CD4-positive, alpha-beta T cell (primary cell): ENCODE data around the gene NRM. TPM values are rescaled to one million over a fixed set of nuclear protein-coding genes. Genes with fewer than 3 reads are reported as not detected.

ENCODE experiments used
- ATAC-seq: fragments of 200-7000 bp; cut with Tn5 transposase; one replicate; pipeline ENCODE4 v1.10.0; 2022; ENCODE audit warnings: mild to moderate bottlenecking; ENCODE audit not compliant: poor library complexity
- CTCF ChIA-PET: fragments of 350-600 bp; sonication (Branson Sonifier 250); formaldehyde crosslinking; loops from one replicate; lab custom pipeline; 2021; ENCODE audit warnings: antibody characterized with exemption, inconsistent platforms; lab: Charles Lee
- POLR2A ChIA-PET: fragments of 350-600 bp; sonication (Branson Sonifier 250); formaldehyde crosslinking; loops from one replicate; lab custom pipeline; 2021; ENCODE audit warnings: antibody characterized with exemption, inconsistent platforms; lab: Charles Lee
- DNase-seq, 14 experiments: peaks; one replicate each; pipeline ENCODE4 v3.0.0-alpha.2; 2013 to 2020; ENCODE audit warnings: mixed read lengths in 2 of 14
- H3K27ac ChIP-seq, 2 donors: one replicate each; pipeline versions ENCODE4 v1.5.1 to v1.7.0; 2013; ENCODE audit warnings: low read length in 2 of 2, low read depth in 1 of 2, mild to moderate bottlenecking in 1 of 2
- H3K27me3 ChIP-seq, 2 experiments: 1 replicate in 1 of 2; 2 replicates in 1 of 2; pipeline versions ENCODE4 v1.6.1 to v1.7.0; 2013; ENCODE audit warnings: low read length in 2 of 2, control low read depth in 1 of 2, mild to moderate bottlenecking in 1 of 2, moderate library complexity in 1 of 2; ENCODE audit not compliant: insufficient read depth in 2 of 2, control insufficient read depth in 1 of 2
- H3K36me3 ChIP-seq: one replicate; pipeline ENCODE4 v1.6.1; 2013; ENCODE audit warnings: low read length, control low read depth; ENCODE audit not compliant: insufficient read depth
- H3K4me1 ChIP-seq: one replicate; pipeline ENCODE4 v1.6.1; 2013; ENCODE audit warnings: low read length, control low read depth; ENCODE audit not compliant: insufficient read depth
- H3K4me3 ChIP-seq: one replicate; pipeline ENCODE4 v1.5.1; 2013; ENCODE audit warnings: mild to moderate bottlenecking, low read length, moderate library complexity
- H3K9me3 ChIP-seq, 2 experiments: 1 replicate in 1 of 2; 2 replicates in 1 of 2; pipeline versions ENCODE4 v1.6.1 to v1.7.0; 2013; ENCODE audit warnings: low read length in 2 of 2, mild to moderate bottlenecking in 2 of 2, control low read depth in 1 of 2, moderate library complexity in 1 of 2; ENCODE audit not compliant: control insufficient read depth in 1 of 2, insufficient read depth in 1 of 2
- H3K27ac Mint-ChIP-seq: one replicate; pipeline ENCODE4 v1.8.0; 2020; ENCODE audit warnings: mixed read lengths
- H3K27me3 Mint-ChIP-seq: one replicate; pipeline ENCODE4 v1.8.0; 2021; ENCODE audit warnings: mixed read lengths
- H3K36me3 Mint-ChIP-seq: one replicate; pipeline ENCODE4 v1.8.0; 2021; ENCODE audit warnings: low read depth, mixed read lengths
- H3K4me1 Mint-ChIP-seq: one replicate; pipeline ENCODE4 v1.8.0; 2021; ENCODE audit warnings: low read depth, mixed read lengths
- H3K4me3 Mint-ChIP-seq: one replicate; pipeline ENCODE4 v1.8.0; 2020; ENCODE audit warnings: mild to moderate bottlenecking, mixed read lengths
- H3K9me3 Mint-ChIP-seq: one replicate; pipeline ENCODE4 v1.8.0; 2020; ENCODE audit warnings: mixed read lengths
- CTCF ChIP-seq: fragments of 200-600 bp; IDR thresholded peaks from one replicate; pipeline ENCODE4 v1.8.0; 2022; ENCODE audit warnings: antibody characterized with exemption, mild to moderate bottlenecking
- intact Hi-C, 2 experiments: fragments of 100-400 bp; cut with DNase I in 1 of 2; cut with micrococcal nuclease in 1 of 2; formaldehyde crosslinking; loops; one replicate each; pipeline versions ENCODE4 v1.15.1 to v1.9.0; 2023 to 2025; cut with DNase I, micrococcal nuclease
- total RNA-seq, 174 experiments: library from RNA in 2 of 174; stranded (reverse) in 2 of 174; gene quantifications; one replicate each; pipeline ENCODE4 v1.2.3 and lab custom pipeline; 2021 to 2026

The NRM gene
- total RNA-seq, 2 experiments from 2014 or later: 3.8 to 4.4 TPM

GRCh38 chr6:30703011-30703410 lies 12.2 kb upstream of the NRM start:
- H3K27me3 ChIP-seq: no peaks in the 10 kb centered on the region
- Mint-ChIP-seq H3K36me3 (peaks cover 69% of the 10 kb centered on the region), H3K9me3 (no peaks in the 10 kb centered on the region), H3K27me3 (no peaks in the 10 kb centered on the region), H3K27ac (no peak overlapping the region), H3K4me3 (no peak overlapping the region), H3K4me1 (no peaks in the 10 kb centered on the region)
- no peak overlapping the region for H3K27ac ChIP-seq
- no peaks in the 10 kb centered on the region for H3K9me3 ChIP-seq
- H3K4me3 ChIP-seq: no peak overlapping the region
- POLR2A ChIA-PET: interaction anchor here (1.2 kb wide), 1 partner anchor 14 kb away, joined by 4 read pairs; the partner anchor contains the start of gene MDC1
- no peak for TF ChIP-seq CTCF
- CTCF ChIA-PET: interaction anchor here (1.0 kb wide), 1 partner anchor 77 kb away, joined by 3 read pairs; no protein-coding TSS in a partner anchor
- ATAC-seq (no peak), DNase-seq (no peak)
- no peaks in the 10 kb centered on the region for H3K4me1 ChIP-seq
- intact Hi-C loops: no loop called here
- H3K36me3 ChIP-seq: peaks cover 36% of the 10 kb centered on the region

GRCh38 chr6:30700340-30700739 lies 9.6 kb upstream of the NRM start:
- Mint-ChIP-seq H3K4me1 (no peaks in the 10 kb centered on the region), H3K27ac (no peak overlapping the region), H3K9me3 (no peaks in the 10 kb centered on the region), H3K27me3 (no peaks in the 10 kb centered on the region), H3K36me3 (peaks cover 47% of the 10 kb centered on the region), H3K4me3 (no peak overlapping the region)
- CTCF ChIA-PET: interaction anchor here (1.7 kb wide), 1 partner anchor 22 kb away, joined by 4 read pairs; no protein-coding TSS in a partner anchor
- no peak for TF ChIP-seq CTCF
- POLR2A ChIA-PET: interaction anchor here (1.3 kb wide), 1 partner anchor 17 kb away, joined by 4 read pairs; the partner anchor contains the start of gene MDC1
- intact Hi-C loops: no loop called here
- H3K27ac ChIP-seq: no peak overlapping the region
- no peaks in the 10 kb centered on the region for H3K4me1 ChIP-seq
- peaks cover 14% of the 10 kb centered on the region for H3K36me3 ChIP-seq
- no peaks in the 10 kb centered on the region for H3K27me3 ChIP-seq
- ATAC-seq: no peak
- no peak overlapping the region for H3K4me3 ChIP-seq
- no peak for DNase-seq
- H3K9me3 ChIP-seq: no peaks in the 10 kb centered on the region

GRCh38 chr6:30696432-30696831 lies 5.6 kb upstream of the NRM start:
- ATAC-seq: no peak
- no peak overlapping the region for H3K4me3 ChIP-seq
- Mint-ChIP-seq H3K9me3 (no peaks in the 10 kb centered on the region), H3K4me1 (peaks cover 3% of the 10 kb centered on the region), H3K27me3 (no peaks in the 10 kb centered on the region), H3K36me3 (peaks cover 10% of the 10 kb centered on the region), H3K4me3 (no peak overlapping the region), H3K27ac (no peak overlapping the region)
- H3K27ac ChIP-seq: no peak overlapping the region
- ChIA-PET POLR2A (interaction anchor here (0.5 kb wide), 1 partner anchor 32 kb away, joined by 4 read pairs; no protein-coding TSS in a partner anchor), CTCF (no interaction called here)
- H3K9me3 ChIP-seq: no peaks in the 10 kb centered on the region
- no peaks in the 10 kb centered on the region for H3K27me3 ChIP-seq
- intact Hi-C loops: no loop called here
- DNase-seq: no peak
- peaks cover 3% of the 10 kb centered on the region for H3K4me1 ChIP-seq
- TF ChIP-seq CTCF: no peak
- peaks cover 4% of the 10 kb centered on the region for H3K36me3 ChIP-seq
